Suprapubic skin (tissue), 4 donors: ENCODE measurements around the gene NR3C1. TPM values are rescaled to one million over a fixed set of nuclear protein-coding genes. Genes with fewer than 3 reads are reported as not detected.

Experiments
- DNase-seq, 2 donors: peaks; one replicate each; pipeline ENCODE4 v3.0.0-alpha.2; 2019; ENCODE audit warnings: low spot score in 2 of 2
- H3K27ac ChIP-seq: fragments of 200-600 bp; sonication (generic); one replicate; pipeline ENCODE4 v1.5.1; 2019
- H3K27me3 ChIP-seq: fragments of 200-600 bp; sonication (generic); one replicate; pipeline ENCODE4 v1.5.1; 2019
- H3K36me3 ChIP-seq: fragments of 200-600 bp; sonication (generic); one replicate; pipeline ENCODE4 v1.5.1; 2019
- H3K4me1 ChIP-seq: fragments of 200-600 bp; sonication (generic); one replicate; pipeline ENCODE4 v1.5.1; 2019
- H3K4me3 ChIP-seq: fragments of 200-600 bp; sonication (generic); one replicate; pipeline ENCODE4 v1.5.1; 2019; ENCODE audit warnings: mild to moderate bottlenecking
- H3K9me3 ChIP-seq: fragments of 200-600 bp; sonication (generic); one replicate; pipeline ENCODE4 v1.5.1; 2019
- CTCF ChIP-seq, 2 donors: fragments of 200-600 bp in 1 of 2; fragments of 450-650 bp in 1 of 2; sonication (generic) in 1 of 2; IDR thresholded peaks; one replicate each; pipeline ENCODE4 v1.5.1; 2016 to 2019; ENCODE audit warnings: antibody characterized with exemption in 2 of 2, mild to moderate bottlenecking in 1 of 2, moderate library complexity in 1 of 2
- EP300 ChIP-seq: sonication (generic); formaldehyde crosslinking; IDR thresholded peaks from one replicate; pipeline ENCODE4 v1.6.1; 2017; ENCODE audit warnings: antibody characterized with exemption
- POLR2A ChIP-seq, 2 donors: fragments of 450-650 bp; IDR thresholded peaks; one replicate each; pipeline ENCODE4 v1.6.1; 2017; ENCODE audit warnings: antibody characterized with exemption in 2 of 2, mild to moderate bottlenecking in 2 of 2, moderate library complexity in 2 of 2
- POLR2AphosphoS5 ChIP-seq, 3 donors: sonication (generic); formaldehyde crosslinking; IDR thresholded peaks; one replicate each; pipeline ENCODE4 v1.6.1; 2017; ENCODE audit warnings: antibody characterized with exemption in 3 of 3
- WGBS: methylation state at CpG from one replicate; pipeline ENCODE4 v1.1.5; 2018; 5-methylcytosine and 5-hydroxymethylcytosine counted together
- total RNA-seq, 4 donors: library from RNA; depleted of rRNA; stranded (reverse); fragments of >200 nt; gene quantifications; one replicate each; pipeline ENCODE4 v1.1.0, GENCODE V29; 2016

The NR3C1 gene
- total RNA-seq, 4 donors from 2014 or later = 50.4 to 68.8 (median 56.5) TPM

- TF ChIP-seq EP300 = no peak
- no peak for TF ChIP-seq POLR2A (IDR thresholded peaks at IDR 0.05)
- TF ChIP-seq CTCF (IDR thresholded peaks at IDR 0.05) = no peak
- no peak for TF ChIP-seq POLR2AphosphoS5 (IDR thresholded peaks at IDR 0.05)
- Histone ChIP-seq H3K4me1 (peaks cover 12% of the 10 kb centered on the region), H3K27ac (no peak overlapping the region), H3K27me3 (no peaks in the 10 kb centered on the region), H3K4me3 (no peak overlapping the region), H3K36me3 (no peaks in the 10 kb centered on the region), H3K9me3 (no peaks in the 10 kb centered on the region)
- WGBS = 86% methylated on average over 5 of the region's 5 CpGs
- DNase-seq = no peak
Observed at GRCh38 chr5:143239882-143240518, 163.5 kb downstream of the NR3C1 start.

- Histone ChIP-seq H3K4me3 (no peak overlapping the region), H3K27me3 (no peaks in the 10 kb centered on the region), H3K4me1 (peaks cover 24% of the 10 kb centered on the region), H3K27ac (no peak overlapping the region), H3K9me3 (no peaks in the 10 kb centered on the region), H3K36me3 (no peaks in the 10 kb centered on the region)
- no peak for TF ChIP-seq CTCF (IDR thresholded peaks at IDR 0.05)
- TF ChIP-seq POLR2AphosphoS5 (IDR thresholded peaks at IDR 0.05) = no peak
- TF ChIP-seq POLR2A (IDR thresholded peaks at IDR 0.05) = no peak
- TF ChIP-seq EP300 = no peak
- WGBS = 86% methylated on average over 2 of the region's 2 CpGs
- DNase-seq = no peak
Observed at GRCh38 chr5:143238620-143239019, 164.9 kb downstream of the NR3C1 start.

- no peaks in the 10 kb centered on the region for H3K27me3 ChIP-seq
- H3K4me3 ChIP-seq = no peak overlapping the region
- H3K9me3 ChIP-seq = no peaks in the 10 kb centered on the region
- no peak overlapping the region for H3K27ac ChIP-seq
- TF ChIP-seq CTCF (IDR thresholded peaks at IDR 0.05) (no peak), POLR2AphosphoS5 (IDR thresholded peaks at IDR 0.05) (no peak), POLR2A (IDR thresholded peaks at IDR 0.05) (no peak), EP300 (no peak)
- peaks cover 17% of the 10 kb centered on the region for H3K4me1 ChIP-seq
- WGBS = 87% methylated on average over 10 of the region's 10 CpGs
- DNase-seq = no peak
- no peaks in the 10 kb centered on the region for H3K36me3 ChIP-seq
Observed at GRCh38 chr5:143237664-143238063, 165.8 kb downstream of the NR3C1 start.

GRCh38 chr5:143236682-143237081 is 166.8 kb downstream of the NR3C1 start:
- Histone ChIP-seq H3K27me3 (no peaks in the 10 kb centered on the region), H3K36me3 (no peaks in the 10 kb centered on the region), H3K4me3 (no peak overlapping the region), H3K9me3 (no peaks in the 10 kb centered on the region), H3K27ac (no peak overlapping the region), H3K4me1 (peaks cover 17% of the 10 kb centered on the region)
- DNase-seq = no peak
- TF ChIP-seq EP300 = no peak
- no peak for TF ChIP-seq POLR2AphosphoS5 (IDR thresholded peaks at IDR 0.05)
- no peak for TF ChIP-seq CTCF (IDR thresholded peaks at IDR 0.05)
- no peak for TF ChIP-seq POLR2A (IDR thresholded peaks at IDR 0.05)
- WGBS = 81% methylated on average over 2 of the region's 2 CpGs

GRCh38 chr5:143235423-143235822 is 168.1 kb downstream of the NR3C1 start:
- peak overlapping the region; percentile 80 for H3K27ac ChIP-seq
- 56% methylated on average over 3 of the region's 3 CpGs for whole genome bisulfite sequencing
- H3K27me3 ChIP-seq = no peaks in the 10 kb centered on the region
- no peak overlapping the region for H3K4me3 ChIP-seq
- DNase-seq = no peak
- H3K9me3 ChIP-seq = no peaks in the 10 kb centered on the region
- peaks cover 22% of the 10 kb centered on the region for H3K4me1 ChIP-seq
- TF ChIP-seq POLR2AphosphoS5 (IDR thresholded peaks at IDR 0.05) (peak in 2 of 3 donors; percentile 35 to 79), CTCF (IDR thresholded peaks at IDR 0.05) (no peak)
- H3K36me3 ChIP-seq = no peaks in the 10 kb centered on the region
